PC-3 (cell line): ENCODE data around the gene AOPEP. TPM values are rescaled to one million over a fixed set of nuclear protein-coding genes. Genes with fewer than 3 reads are reported as not detected.

Experiments used
- ATAC-seq: fragments of 200-7000 bp; cut with Tn5 transposase; 2 replicates; pipeline ENCODE4 v1.9.1; 2020; ENCODE audit warnings: mild to moderate bottlenecking, moderate library complexity
- BruUV-seq: library from RNA; stranded (reverse); fragments of 400-500 nt; replicated peaks from 2 replicates; lab custom pipeline; 2021; lab: Mats Ljungman, UMichigan
- CTCF ChIA-PET: fragments of 300-600 bp; sonication (Branson Sonifier 250); formaldehyde crosslinking; loops from one replicate; lab custom pipeline; 2022; ENCODE audit warnings: antibody characterized with exemption; lab: Charles Lee
- POLR2A ChIA-PET: fragments of 300-600 bp; sonication (Branson Sonifier 250); formaldehyde crosslinking; loops from one replicate; lab custom pipeline; 2022; ENCODE audit warnings: antibody characterized with exemption; ENCODE audit not compliant: unreplicated experiment; lab: Charles Lee
- DNase-seq: peaks from one replicate; pipeline ENCODE4 v3.0.0-alpha.2; 2015
- H2AFZ ChIP-seq: fragments of 300-600 bp; sonication (generic); 2 replicates; pipeline ENCODE4 v1.6.0; 2016; ENCODE audit warnings: antibody characterized with exemption, low read length
- H3F3A ChIP-seq: fragments of 300-600 bp; sonication (generic); one replicate; pipeline ENCODE4 v1.6.0; 2017; ENCODE audit warnings: antibody characterized with exemption, low read length, control low read depth, mild to moderate bottlenecking; ENCODE audit not compliant: unreplicated experiment
- H3K27ac ChIP-seq: fragments of 300-600 bp; sonication (generic); 2 replicates; pipeline ENCODE4 v1.5.1; 2016; ENCODE audit warnings: mild to moderate bottlenecking, low read length
- H3K27me3 ChIP-seq: fragments of 300-600 bp; sonication (generic); 2 replicates; pipeline ENCODE4 v1.6.1; 2016; ENCODE audit warnings: low read length, mixed read lengths
- H3K36me3 ChIP-seq: fragments of 300-600 bp; sonication (generic); 2 replicates; pipeline ENCODE4 v1.6.1; 2016; ENCODE audit warnings: low read depth, mixed run types, low read length, mixed read lengths
- H3K4me1 ChIP-seq: fragments of 300-600 bp; sonication (generic); 2 replicates; pipeline ENCODE4 v1.5.1; 2016; ENCODE audit warnings: low read length; ENCODE audit not compliant: insufficient read depth
- H3K4me2 ChIP-seq: fragments of 300-600 bp; sonication (generic); 2 replicates; pipeline ENCODE4 v1.6.0; 2016; ENCODE audit warnings: low read length
- H3K4me3 ChIP-seq: fragments of 300-600 bp; sonication (generic); 2 replicates; pipeline ENCODE4 v1.5.1; 2016; ENCODE audit warnings: mild to moderate bottlenecking, low read length, mixed read lengths
- H3K79me2 ChIP-seq: fragments of 300-600 bp; sonication (generic); 2 replicates; pipeline ENCODE4 v1.6.1; 2017; ENCODE audit warnings: low read length, mixed read lengths
- H3K9ac ChIP-seq: fragments of 300-600 bp; sonication (generic); 2 replicates; pipeline ENCODE4 v1.6.0; 2016; ENCODE audit warnings: mild to moderate bottlenecking, low read length
- H3K9me2 ChIP-seq: fragments of 300-600 bp; sonication (generic); replicated peaks from 2 replicates; pipeline ENCODE4 v1.6.1; 2016; ENCODE audit warnings: mixed run types, low read length, mixed read lengths
- H3K9me3 ChIP-seq: fragments of 300-600 bp; sonication (generic); 2 replicates; pipeline ENCODE4 v1.6.1; 2016; ENCODE audit warnings: low read length, mixed read lengths
- H4K20me1 ChIP-seq: fragments of 300-600 bp; sonication (generic); 2 replicates; pipeline ENCODE4 v1.6.1; 2016; ENCODE audit warnings: low read length, mixed read lengths
- CTCF ChIP-seq: fragments of 300-600 bp; sonication (generic); conservative IDR thresholded peaks from 2 replicates; pipeline ENCODE4 v1.5.1; 2017; ENCODE audit warnings: antibody characterized with exemption, low read depth, mild to moderate bottlenecking, low read length
- EZH2 ChIP-seq: fragments of 300-600 bp; sonication (generic); IDR thresholded peaks from one replicate; pipeline ENCODE4 v1.6.1; 2017; ENCODE audit warnings: antibody characterized with exemption, mild to moderate bottlenecking, low read length; ENCODE audit not compliant: unreplicated experiment
- EZH2phosphoT487 ChIP-seq: fragments of 300-600 bp; sonication (generic); IDR thresholded peaks from 2 replicates; pipeline ENCODE4 v1.6.1; 2018; ENCODE audit warnings: mild to moderate bottlenecking, antibody characterized with exemption, low read length, borderline replicate concordance
- intact Hi-C: fragments of 100-400 bp; cut with micrococcal nuclease; formaldehyde crosslinking; loops from 2 replicates; pipeline ENCODE4 v1.9.0; 2023
- total RNA-seq: library from RNA; depleted of rRNA; stranded (reverse); fragments of >200 nt; gene quantifications from 2 replicates; pipeline ENCODE4 v1.2.3, GENCODE V29; 2014

AOPEP gene
- total RNA-seq, 1 experiment from 2014 or later: 23.1 TPM

- intact Hi-C loops: no loop called here
- H3K9me3 ChIP-seq: no peaks in the 10 kb centered on the region
- no peak overlapping the region for H2AFZ ChIP-seq
- no peak overlapping the region for H3K27ac ChIP-seq
- CTCF ChIA-PET: interaction anchor here (0.8 kb wide), 1 partner anchor 35 kb away, joined by 3 read pairs; no protein-coding TSS in a partner anchor
- H4K20me1 ChIP-seq: no peaks in the 10 kb centered on the region
- POLR2A ChIA-PET: no interaction called here
- BruUV-seq: no TSS peak
- no peaks in the 10 kb centered on the region for H3K79me2 ChIP-seq
- H3K36me3 ChIP-seq: no peaks in the 10 kb centered on the region
- no peaks in the 10 kb centered on the region for H3K27me3 ChIP-seq
- peaks cover 27% of the 10 kb centered on the region for H3K4me1 ChIP-seq
- ATAC-seq: no peak
- TF ChIP-seq EZH2: no peak
- TF ChIP-seq EZH2phosphoT487: no peak
- no peak for TF ChIP-seq CTCF
- DNase-seq: no peak
- no peak overlapping the region for H3K9ac ChIP-seq
- no peak overlapping the region for H3K4me2 ChIP-seq
- no peaks in the 10 kb centered on the region for H3K9me2 ChIP-seq
- no peak overlapping the region for H3K4me3 ChIP-seq
- H3F3A ChIP-seq: no peaks in the 10 kb centered on the region
Measured at GRCh38 chr9:94857791-94858190, 131.3 kb downstream of the AOPEP start.

- TF ChIP-seq CTCF (no peak), EZH2 (no peak), EZH2phosphoT487 (no peak)
- no peaks in the 10 kb centered on the region for H3K9me2 ChIP-seq
- no peaks in the 10 kb centered on the region for H3K36me3 ChIP-seq
- no peaks in the 10 kb centered on the region for H3K27me3 ChIP-seq
- H4K20me1 ChIP-seq: no peaks in the 10 kb centered on the region
- no peak overlapping the region for H3K27ac ChIP-seq
- H3K79me2 ChIP-seq: 0 out of 2 replicates have a peak, but pooled peaks cover 5% of the 10 kb centered on the region
- no TSS peak for BruUV-seq
- peaks cover 15% of the 10 kb centered on the region for H3K4me1 ChIP-seq
- no peak for DNase-seq
- ChIA-PET POLR2A (no interaction called here), CTCF (no interaction called here)
- no peak overlapping the region for H3K4me2 ChIP-seq
- no peaks in the 10 kb centered on the region for H3K9me3 ChIP-seq
- H3K9ac ChIP-seq: no peak overlapping the region
- no peak overlapping the region for H3K4me3 ChIP-seq
- no peak for ATAC-seq
- H2AFZ ChIP-seq: no peak overlapping the region
- intact Hi-C loops: no loop called here
- H3F3A ChIP-seq: no peaks in the 10 kb centered on the region
Measured at GRCh38 chr9:94859226-94859625, 132.7 kb downstream of the AOPEP start.

- DNase-seq (no peak), ATAC-seq (no peak)
- Histone ChIP-seq H3K9ac (no peak overlapping the region), H2AFZ (no peak overlapping the region), H3K9me3 (no peaks in the 10 kb centered on the region), H3F3A (no peaks in the 10 kb centered on the region), H3K27ac (no peak overlapping the region), H3K4me2 (no peak overlapping the region), H3K4me3 (no peak overlapping the region), H3K36me3 (no peaks in the 10 kb centered on the region), H3K9me2 (no peaks in the 10 kb centered on the region), H3K27me3 (no peaks in the 10 kb centered on the region), H4K20me1 (no peaks in the 10 kb centered on the region), H3K4me1 (peaks cover 13% of the 10 kb centered on the region), H3K79me2 (0 out of 2 replicates have a peak, but pooled peaks cover 5% of the 10 kb centered on the region)
- intact Hi-C loops: no loop called here
- ChIA-PET POLR2A (no interaction called here), CTCF (no interaction called here)
- no peak for TF ChIP-seq EZH2phosphoT487
- no peak for TF ChIP-seq EZH2
- no peak for TF ChIP-seq CTCF
- BruUV-seq: no TSS peak
Measured at GRCh38 chr9:94859891-94860290, 133.4 kb downstream of the AOPEP start.
